ENCODE results near the gene PDE2A. TPM values are rescaled to one million over a fixed set of nuclear protein-coding genes. Genes with fewer than 3 reads are reported as not detected.
A peak's percentile ranks its signal among the peaks of the same experiment; 100 is the strongest.

PDE2A gene
- total and polyA plus RNA-seq, 2 donors (not counting 1 experiment from before 2014, with no cell fraction given): 0.88 to 2.9 TPM

DNA sequence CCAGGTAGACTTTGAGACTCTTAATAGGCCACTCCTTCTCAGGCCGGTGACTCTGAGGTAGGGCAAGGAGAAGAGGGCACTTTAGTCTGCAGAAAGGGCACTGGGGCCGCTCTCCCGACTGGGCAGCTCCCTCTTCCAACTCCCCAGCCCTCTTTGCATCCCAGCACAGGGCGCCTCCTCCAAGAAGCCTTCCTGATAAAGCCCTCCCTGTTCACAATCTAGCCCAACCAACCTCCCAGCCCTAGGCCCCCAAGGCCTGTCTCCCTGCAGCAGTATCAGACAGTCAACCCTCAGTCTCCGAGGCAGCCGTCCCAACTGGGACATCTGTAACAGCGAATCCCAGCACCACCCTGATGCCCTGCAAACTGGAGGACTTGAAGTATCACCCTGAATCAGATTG lies 14.3 kb upstream of the PDE2A start:
- intact Hi-C loops (cut with micrococcal nuclease): no loop called here
- Histone ChIP-seq H3K9me3 (ENCODE audit: control extremely low read depth in 1 of 3, control insufficient read depth in 2 of 3, insufficient read depth in 1 of 3, low read length in 2 of 3) (no peaks in the 10 kb centered on the region), H3K4me1 (ENCODE audit: control insufficient read depth in 2 of 2, insufficient read depth in 2 of 2, low read length in 2 of 2) (no peaks in the 10 kb centered on the region), H3K4me3 (ENCODE audit: control extremely low read depth in 1 of 5, extremely low read depth in 1 of 5, insufficient read depth in 1 of 5, low read depth in 2 of 5, low read length in 4 of 5) (no peak overlapping the region), H3K9ac (ENCODE audit: low read length) (no peak overlapping the region), H3K79me2 (ENCODE audit: control insufficient read depth, insufficient read depth, low read length) (no peaks in the 10 kb centered on the region), H3K4me2 (replicated peaks; ENCODE audit: low read depth, low read length, poor library complexity, severe bottlenecking) (no peak overlapping the region), H4K20me1 (ENCODE audit: control insufficient read depth, insufficient read depth, low read length, poor library complexity, severe bottlenecking) (peaks cover 35% of the 10 kb centered on the region), H3K27me3 (replicated peaks in 1 of 4; ENCODE audit: control extremely low read depth in 1 of 4, control insufficient read depth in 3 of 4, insufficient read depth in 4 of 4, low read length in 3 of 4) (no peaks in the 10 kb centered on the region), H2AFZ (ENCODE audit: insufficient read depth, low read depth, low read length, poor library complexity, severe bottlenecking) (no peak overlapping the region), H3K27ac (ENCODE audit: low read length in 2 of 2) (no peak overlapping the region), H3K36me3 (replicated peaks in 1 of 2; ENCODE audit: control extremely low read depth in 1 of 2, control insufficient read depth in 1 of 2, extremely low read depth in 1 of 2, insufficient read depth in 2 of 2, low read length in 1 of 2) (peaks cover 0 to 90% of the 10 kb centered on the region in 2 experiments)
- H3K4me3 Mint-ChIP-seq: no peak overlapping the region
- DNase-seq (no peak), ATAC-seq (ENCODE audit: low read depth) (no peak)
- no peaks in the 10 kb centered on the region for H3K27me3 Mint-ChIP-seq
- no peaks in the 10 kb centered on the region for H3K9me3 Mint-ChIP-seq (ENCODE audit: insufficient read depth)
- H3K27ac Mint-ChIP-seq: peak overlapping the region; percentile 74
- peaks cover 3% of the 10 kb centered on the region for H3K4me1 Mint-ChIP-seq
- POLR2A ChIA-PET: no interaction called here
- no peak for TF ChIP-seq EZH2 (IDR thresholded peaks at IDR 0.05; ENCODE audit: borderline replicate concordance, insufficient read depth, low read depth, low read length, poor library complexity, severe bottlenecking)
- TF ChIP-seq, protein P1, sequence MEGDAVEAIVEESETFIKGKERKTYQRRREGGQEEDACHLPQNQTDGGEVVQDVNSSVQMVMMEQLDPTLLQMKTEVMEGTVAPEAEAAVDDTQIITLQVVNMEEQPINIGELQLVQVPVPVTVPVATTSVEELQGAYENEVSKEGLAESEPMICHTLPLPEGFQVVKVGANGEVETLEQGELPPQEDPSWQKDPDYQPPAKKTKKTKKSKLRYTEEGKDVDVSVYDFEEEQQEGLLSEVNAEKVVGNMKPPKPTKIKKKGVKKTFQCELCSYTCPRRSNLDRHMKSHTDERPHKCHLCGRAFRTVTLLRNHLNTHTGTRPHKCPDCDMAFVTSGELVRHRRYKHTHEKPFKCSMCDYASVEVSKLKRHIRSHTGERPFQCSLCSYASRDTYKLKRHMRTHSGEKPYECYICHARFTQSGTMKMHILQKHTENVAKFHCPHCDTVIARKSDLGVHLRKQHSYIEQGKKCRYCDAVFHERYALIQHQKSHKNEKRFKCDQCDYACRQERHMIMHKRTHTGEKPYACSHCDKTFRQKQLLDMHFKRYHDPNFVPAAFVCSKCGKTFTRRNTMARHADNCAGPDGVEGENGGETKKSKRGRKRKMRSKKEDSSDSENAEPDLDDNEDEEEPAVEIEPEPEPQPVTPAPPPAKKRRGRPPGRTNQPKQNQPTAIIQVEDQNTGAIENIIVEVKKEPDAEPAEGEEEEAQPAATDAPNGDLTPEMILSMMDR (IDR thresholded peaks at IDR 0.05): no peak
- CTCF ChIA-PET: no interaction called here
- WGBS (ENCODE audit: insufficient coverage): 99% methylated on average over 7 of the region's 7 CpGs

DNA sequence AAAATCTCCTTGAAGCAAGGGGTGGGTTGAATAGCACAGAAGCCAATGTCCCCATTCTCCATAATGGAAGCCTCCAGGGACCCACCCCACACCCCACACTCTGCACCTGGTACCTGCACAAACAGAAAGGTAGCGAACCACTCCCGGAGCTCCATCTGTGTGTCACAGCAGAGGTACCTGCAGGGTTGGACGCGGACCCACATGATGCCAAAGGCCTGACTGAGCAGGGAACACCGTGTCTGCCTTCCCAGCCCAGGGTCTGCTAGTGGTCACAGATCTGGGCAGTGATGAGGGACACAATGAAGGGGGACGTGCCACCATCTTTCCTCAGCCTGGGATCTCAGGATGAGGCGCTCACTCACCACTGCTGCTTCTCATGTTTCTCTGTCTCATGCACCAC lies 13.1 kb upstream of the PDE2A start:
- peaks cover 3% of the 10 kb centered on the region for H3K4me1 Mint-ChIP-seq
- TF ChIP-seq EZH2 (IDR thresholded peaks at IDR 0.05; ENCODE audit: borderline replicate concordance, insufficient read depth, low read depth, low read length, poor library complexity, severe bottlenecking): no peak
- TF ChIP-seq, protein P1 (IDR thresholded peaks at IDR 0.05): no peak
- Histone ChIP-seq H3K36me3 (replicated peaks in 1 of 2; ENCODE audit: control extremely low read depth in 1 of 2, control insufficient read depth in 1 of 2, extremely low read depth in 1 of 2, insufficient read depth in 2 of 2, low read length in 1 of 2) (peaks cover 0 to 79% of the 10 kb centered on the region in 2 experiments), H3K9me3 (ENCODE audit: control extremely low read depth in 1 of 3, control insufficient read depth in 2 of 3, insufficient read depth in 1 of 3, low read length in 2 of 3) (no peaks in the 10 kb centered on the region), H3K27ac (ENCODE audit: low read length in 2 of 2) (no peak overlapping the region), H2AFZ (ENCODE audit: insufficient read depth, low read depth, low read length, poor library complexity, severe bottlenecking) (no peak overlapping the region), H4K20me1 (ENCODE audit: control insufficient read depth, insufficient read depth, low read length, poor library complexity, severe bottlenecking) (peaks cover 29% of the 10 kb centered on the region), H3K27me3 (replicated peaks in 1 of 4; ENCODE audit: control extremely low read depth in 1 of 4, control insufficient read depth in 3 of 4, insufficient read depth in 4 of 4, low read length in 3 of 4) (no peaks in the 10 kb centered on the region), H3K4me2 (replicated peaks; ENCODE audit: low read depth, low read length, poor library complexity, severe bottlenecking) (no peak overlapping the region), H3K79me2 (ENCODE audit: control insufficient read depth, insufficient read depth, low read length) (no peaks in the 10 kb centered on the region), H3K4me1 (ENCODE audit: control insufficient read depth in 2 of 2, insufficient read depth in 2 of 2, low read length in 2 of 2) (no peaks in the 10 kb centered on the region), H3K9ac (ENCODE audit: low read length) (no peak overlapping the region), H3K4me3 (ENCODE audit: control extremely low read depth in 1 of 5, extremely low read depth in 1 of 5, insufficient read depth in 1 of 5, low read depth in 2 of 5, low read length in 4 of 5) (no peak overlapping the region)
- ATAC-seq (ENCODE audit: low read depth) (no peak), DNase-seq (no peak)
- H3K27ac Mint-ChIP-seq: no peak overlapping the region
- H3K4me3 Mint-ChIP-seq: no peak overlapping the region
- POLR2A ChIA-PET: no interaction called here
- no peaks in the 10 kb centered on the region for H3K27me3 Mint-ChIP-seq
- CTCF ChIA-PET: interaction anchor here (0.6 to 5.0 kb wide), 3 partner anchors 11 to 559 kb away, joined by 3 to 39 read pairs (median 34); partner anchors contain the start of gene STARD10
- WGBS (ENCODE audit: insufficient coverage): 97% methylated on average over 7 of the region's 7 CpGs
- H3K9me3 Mint-ChIP-seq (ENCODE audit: insufficient read depth): no peaks in the 10 kb centered on the region
- intact Hi-C loops (cut with micrococcal nuclease): no loop called here

Measured in B cell (primary cell).